ENCODE data around the gene STK17A.

The STK17A gene

GRCh38 chr7:43655584-43655983 is 72.7 kb downstream of the STK17A start:
- no peak for TF ChIP-seq CTCF (IDR thresholded peaks at IDR 0.05; ENCODE audit: insufficient read depth, missing control alignments)
- FAIRE-seq (no peak), DNase-seq (ENCODE audit: insufficient read length, low spot score) (no peak)

DNA sequence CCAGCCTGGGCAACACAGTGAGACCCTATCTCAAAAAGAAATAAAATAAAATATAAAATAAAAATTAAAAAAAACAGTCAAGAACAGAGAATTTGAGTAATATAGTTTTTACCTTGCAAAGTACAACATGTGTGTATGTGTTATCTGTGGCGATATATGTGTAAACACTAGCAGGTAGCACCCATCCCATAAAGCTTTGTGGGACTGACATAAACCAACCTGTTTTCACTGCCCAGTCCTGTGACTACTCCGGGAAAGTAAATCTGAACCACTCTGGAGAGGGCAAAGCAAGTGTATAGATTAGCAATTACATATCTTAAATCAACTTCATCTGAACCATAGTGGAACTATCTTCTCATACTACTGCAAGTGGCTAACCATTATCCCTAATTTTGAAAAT is 74.1 kb downstream of the STK17A start:
- no peak for TF ChIP-seq CTCF (IDR thresholded peaks at IDR 0.05; ENCODE audit: insufficient read depth, missing control alignments)
- DNase-seq (ENCODE audit: insufficient read length, low spot score) (no peak), FAIRE-seq (no peak)

- TF ChIP-seq CTCF (IDR thresholded peaks at IDR 0.05; ENCODE audit: insufficient read depth, missing control alignments): no peak
- no peak for DNase-seq (ENCODE audit: insufficient read length, low spot score)
- no peak for FAIRE-seq
These were observed 76.0 kb downstream of the STK17A start for GRCh38 chr7:43658718-43659548.

DNA sequence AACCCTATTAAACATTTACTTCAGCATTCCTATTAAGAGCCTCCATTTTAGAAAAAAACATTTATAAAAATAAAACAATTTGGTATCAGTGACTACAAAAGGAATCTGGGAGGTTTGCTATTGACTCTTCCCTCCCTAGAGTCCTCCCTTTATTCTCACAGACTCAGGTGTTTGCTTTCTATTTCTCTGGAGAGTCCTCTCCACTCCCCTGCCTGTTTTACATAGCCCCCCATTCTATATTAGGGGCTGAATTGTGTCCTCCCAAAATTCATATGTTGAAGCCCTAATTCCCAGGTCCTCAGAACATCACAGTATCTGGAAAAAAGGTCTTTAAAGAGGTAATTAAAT is 76.6 kb downstream of the STK17A start:
- FAIRE-seq (no peak), DNase-seq (ENCODE audit: insufficient read length, low spot score) (no peak)
- TF ChIP-seq CTCF (IDR thresholded peaks at IDR 0.05; ENCODE audit: insufficient read depth, missing control alignments): no peak

- no peak for TF ChIP-seq CTCF (IDR thresholded peaks at IDR 0.05; ENCODE audit: insufficient read depth, missing control alignments)
- no peak for FAIRE-seq
These were observed 77.2 kb downstream of the STK17A start for GRCh38 chr7:43660141-43660540.

DNA sequence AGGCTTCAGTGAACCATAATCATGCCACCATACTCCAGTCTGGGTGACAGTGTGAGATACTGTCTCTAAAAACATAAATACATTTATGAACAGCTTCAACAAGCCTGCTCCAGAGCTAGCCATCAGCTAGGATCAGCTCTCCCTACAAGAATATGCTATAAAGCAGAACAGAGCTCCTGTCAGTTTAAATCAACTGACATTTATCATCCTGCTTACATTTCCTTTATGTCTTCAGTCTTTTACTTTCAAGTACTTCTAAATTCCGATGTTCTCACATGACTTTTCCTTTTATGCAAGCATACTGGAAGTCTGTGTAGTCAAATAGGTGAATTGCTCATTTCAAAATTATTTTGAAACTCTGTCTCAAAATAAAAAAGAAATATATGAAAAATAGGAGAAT is 81.8 kb downstream of the STK17A start:
- no peak for FAIRE-seq
- no peak for TF ChIP-seq CTCF (IDR thresholded peaks at IDR 0.05; ENCODE audit: insufficient read depth, missing control alignments)
- no peak for DNase-seq (ENCODE audit: insufficient read length, low spot score)

More at GRCh38 chr7:43660141-43660540, 77.2 kb downstream of the STK17A start:
- no peak for DNase-seq (ENCODE audit: insufficient read length, low spot score)

- DNase-seq (ENCODE audit: insufficient read length, low spot score): no peak
- FAIRE-seq: peak; percentile 69
- no peak for TF ChIP-seq CTCF (IDR thresholded peaks at IDR 0.05; ENCODE audit: insufficient read depth, missing control alignments)
These were observed 84.0 kb downstream of the STK17A start for GRCh38 chr7:43666938-43667337.
